Measurements from ENCODE around the gene SEC63.
A peak's percentile ranks its signal among the peaks of the same experiment; 100 is the strongest.
"Not testable (repeated sequence)": the region's sequence is repeated elsewhere in the genome, so short reads cannot be mapped to it uniquely, and the experiment has no call there.

Gene SEC63

DNA sequence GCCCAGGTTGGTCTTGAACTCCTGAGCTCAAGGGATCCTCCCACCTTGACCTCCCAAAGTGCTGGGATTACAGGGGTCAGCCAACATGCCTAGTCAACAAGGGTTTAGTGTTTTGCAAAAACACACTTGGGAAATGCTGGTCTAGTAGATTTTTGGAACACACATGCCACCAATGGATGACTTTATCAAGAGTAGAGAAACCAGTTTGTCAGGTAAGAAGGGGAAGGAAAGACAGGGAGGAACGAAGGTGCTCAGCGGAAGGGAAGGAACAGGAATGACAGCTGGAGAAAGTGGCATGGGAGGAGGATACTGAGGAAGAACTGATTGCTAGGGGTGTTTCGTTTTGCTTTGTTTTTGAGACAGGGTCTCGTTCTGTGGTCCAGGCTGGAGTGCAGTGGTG lies 15.6 kb upstream of the SEC63 start:
- DNase-seq (ENCODE audit: low spot score): no peak

DNA sequence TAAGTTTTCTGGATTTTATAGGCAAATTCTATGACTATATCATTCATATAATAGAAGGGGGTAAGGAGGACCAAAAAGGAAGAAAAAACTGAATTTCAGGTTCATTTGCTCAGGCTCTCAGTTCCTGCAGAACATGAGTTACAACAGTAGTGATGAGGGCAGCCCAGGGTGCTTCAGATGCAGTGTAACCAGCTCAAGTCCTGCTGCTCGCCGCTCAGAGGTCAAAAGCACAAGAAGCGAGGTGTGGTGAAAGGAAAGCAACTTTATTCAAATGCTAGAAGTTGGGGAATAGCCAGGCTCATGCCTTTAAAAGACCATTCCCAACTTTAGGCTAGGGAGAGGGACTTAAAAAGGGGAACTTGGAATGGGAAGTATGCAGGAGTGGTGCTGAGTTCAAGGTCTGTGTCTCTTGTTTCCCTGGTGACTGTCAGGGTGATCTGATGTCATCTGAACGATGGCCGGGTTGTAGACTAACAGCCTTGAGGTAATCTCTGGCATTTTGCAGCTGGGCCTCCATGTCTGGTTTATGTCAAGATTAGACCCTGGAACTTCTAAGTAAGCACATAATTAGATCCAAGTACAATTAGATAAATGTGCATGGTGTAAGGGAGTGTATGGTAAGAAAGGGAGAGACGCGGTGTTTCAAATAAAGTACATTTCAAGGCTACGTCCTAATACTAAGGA lies 14.5 kb upstream of the SEC63 start:
- no peak for DNase-seq (ENCODE audit: low spot score)

DNA sequence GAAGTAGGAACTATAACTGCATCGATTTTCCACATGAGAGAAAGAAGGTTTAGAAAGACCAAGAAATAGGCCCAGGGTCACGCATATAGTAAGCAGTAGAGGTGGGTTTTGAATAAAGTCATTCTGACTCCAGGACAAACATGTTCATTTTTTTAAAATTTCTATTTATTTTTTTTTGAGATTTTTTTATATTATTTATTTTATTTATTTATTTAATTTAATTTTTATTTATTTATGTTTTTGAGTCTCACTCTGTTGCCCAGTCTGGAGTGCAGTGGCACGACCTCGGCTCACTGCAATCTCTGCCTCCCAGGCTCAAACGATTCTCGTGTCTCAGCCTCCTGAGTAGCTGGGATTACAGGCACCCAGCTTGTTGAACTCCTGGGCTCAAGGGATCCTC lies 13.2 kb upstream of the SEC63 start:
- no peak for DNase-seq (ENCODE audit: low spot score)

DNA sequence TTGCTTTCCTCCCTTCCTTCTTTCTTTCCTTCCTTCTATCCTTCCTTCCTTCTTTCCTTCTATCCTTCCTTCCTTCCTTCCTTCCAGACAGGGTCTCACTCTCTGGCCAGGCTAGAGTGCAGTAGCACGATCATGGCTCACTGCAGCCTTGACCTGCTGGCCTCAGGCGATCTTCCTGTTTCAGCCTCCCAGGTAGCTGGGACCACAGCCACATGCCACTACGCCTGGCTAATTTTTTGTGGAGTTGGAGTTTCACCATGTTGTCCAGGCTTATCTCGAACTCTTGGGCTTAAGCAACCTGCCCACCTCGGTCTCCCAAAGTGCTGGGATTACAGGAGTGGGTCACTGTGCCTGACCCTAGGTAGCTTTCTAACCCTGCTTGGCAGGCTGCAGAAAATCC lies 12.2 kb upstream of the SEC63 start:
- DNase-seq (ENCODE audit: low spot score): no peak

- DNase-seq (ENCODE audit: low spot score): no peak
Measured at GRCh38 chr6:107968081-107968480, 10.1 kb upstream of the SEC63 start.

- DNase-seq (ENCODE audit: low spot score): no peak
Measured at GRCh38 chr6:107965746-107966145, 7.7 kb upstream of the SEC63 start.

DNA sequence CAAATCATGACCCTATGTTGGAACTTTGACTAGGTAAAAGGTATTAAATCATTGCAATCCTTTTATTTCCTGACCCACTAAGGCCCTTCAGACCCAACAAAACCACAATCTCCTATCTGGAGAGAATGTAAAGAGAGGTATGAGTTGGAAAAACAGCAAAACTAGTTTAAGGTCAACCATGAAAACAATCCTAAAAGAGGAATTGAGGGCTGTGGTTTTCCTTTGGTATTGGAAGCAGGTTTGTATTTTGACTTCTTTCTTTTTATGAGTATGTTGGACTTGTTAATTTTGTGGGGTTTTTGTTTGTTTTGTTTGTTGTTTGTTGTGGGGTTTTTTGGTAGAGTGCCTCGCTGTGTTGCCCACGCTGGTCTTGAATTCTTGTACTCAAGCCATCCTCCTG lies 4.7 kb upstream of the SEC63 start:
- DNase-seq (ENCODE audit: low spot score): no peak

GRCh38 chr6:107959392-107959791 lies 1.4 kb upstream of the SEC63 start:
- DNase-seq (ENCODE audit: low spot score): no peak

DNA sequence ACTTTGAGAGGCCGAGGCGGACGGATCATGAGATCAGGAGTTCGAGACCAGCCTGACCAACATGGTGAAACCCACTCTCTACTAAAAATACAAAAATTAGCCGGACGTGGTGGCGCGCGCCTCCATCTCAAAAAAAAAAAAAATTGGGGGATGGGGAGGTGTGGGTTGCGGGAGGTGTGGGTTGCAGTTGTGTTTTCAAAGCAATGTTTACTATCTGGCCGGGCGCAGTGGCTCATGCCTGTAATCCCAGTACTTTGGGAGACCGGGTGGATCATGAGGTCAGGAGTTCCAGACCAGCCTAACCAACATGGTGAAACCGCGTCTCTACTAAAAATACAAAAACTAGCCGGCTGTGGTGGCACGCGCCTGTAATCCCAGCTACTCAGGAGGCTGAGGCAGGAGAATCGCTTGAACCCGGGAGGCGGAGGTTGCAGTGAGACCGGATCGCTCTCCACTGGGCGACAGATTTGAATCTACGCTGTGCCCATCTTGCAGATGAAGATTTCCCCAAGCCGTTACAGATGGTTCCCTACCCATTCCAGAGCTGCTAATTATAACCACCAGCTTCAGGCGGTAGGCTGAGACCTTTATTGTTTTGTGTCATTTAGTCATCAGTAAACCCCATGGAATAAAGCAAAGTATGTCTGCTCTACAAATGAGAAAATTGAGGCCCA lies 818 bp upstream of the SEC63 start:
- not testable (repeated sequence) for DNase-seq (ENCODE audit: low spot score)

GRCh38 chr6:107957308-107957908 lies 600 bp downstream of the SEC63 start:
- DNase-seq (ENCODE audit: low spot score): peak; percentile 54

DNA sequence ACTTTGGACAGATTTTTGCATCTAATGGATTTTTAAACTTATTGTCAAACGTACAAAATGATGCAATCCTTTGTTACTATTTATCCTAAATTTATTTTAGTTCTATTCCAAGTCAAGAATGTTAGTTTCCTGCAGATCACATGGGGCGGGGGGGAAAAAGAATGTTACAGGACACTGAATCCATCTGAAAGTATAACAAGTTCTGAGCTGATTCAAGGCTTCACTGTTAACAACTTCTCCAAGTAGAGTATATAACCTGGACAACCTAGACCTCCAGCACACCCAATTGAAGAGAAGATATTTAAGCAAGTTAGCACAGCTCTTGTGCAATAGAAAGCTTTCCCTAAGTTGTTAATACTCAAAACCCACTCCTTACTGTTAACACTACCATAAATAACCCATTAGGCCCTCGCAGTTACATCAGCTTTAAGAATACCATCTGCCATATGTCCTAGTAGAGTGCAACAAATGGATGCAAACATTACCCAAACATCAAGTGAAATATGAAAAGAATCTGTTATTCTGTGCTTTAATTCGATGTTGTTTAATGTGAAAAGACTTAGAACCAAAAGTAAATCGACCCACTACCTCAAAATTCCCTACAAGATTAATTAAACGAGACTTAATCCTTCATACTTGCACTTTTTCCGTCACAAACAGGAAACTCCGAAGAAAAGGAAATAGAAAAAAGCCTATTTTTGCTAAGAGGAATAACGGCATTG lies 1.3 kb downstream of the SEC63 start:
- DNase-seq (ENCODE audit: low spot score): peak; percentile 15

DNA sequence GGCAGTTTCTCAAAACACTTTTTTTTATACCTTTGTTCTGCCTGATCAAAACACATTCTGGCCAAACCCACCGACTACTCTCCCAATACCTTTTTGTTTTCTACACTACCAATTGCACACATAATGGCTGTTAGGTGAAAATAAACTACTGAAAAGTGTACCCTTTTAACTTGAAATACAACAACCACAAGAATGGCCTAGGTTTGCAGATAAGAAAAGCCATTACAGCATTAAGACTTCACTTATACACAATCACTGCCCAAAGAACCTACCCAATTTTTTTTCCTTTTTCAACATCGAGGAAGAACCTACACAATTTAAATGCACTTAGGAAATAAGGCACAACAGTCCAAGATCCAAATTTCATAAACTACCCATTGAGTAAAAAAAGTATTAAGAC lies 1.8 kb downstream of the SEC63 start:
- no peak for DNase-seq (ENCODE audit: low spot score)

GRCh38 chr6:107953858-107954414 lies 4.1 kb downstream of the SEC63 start:
- not testable (repeated sequence) for DNase-seq (ENCODE audit: low spot score)

DNA sequence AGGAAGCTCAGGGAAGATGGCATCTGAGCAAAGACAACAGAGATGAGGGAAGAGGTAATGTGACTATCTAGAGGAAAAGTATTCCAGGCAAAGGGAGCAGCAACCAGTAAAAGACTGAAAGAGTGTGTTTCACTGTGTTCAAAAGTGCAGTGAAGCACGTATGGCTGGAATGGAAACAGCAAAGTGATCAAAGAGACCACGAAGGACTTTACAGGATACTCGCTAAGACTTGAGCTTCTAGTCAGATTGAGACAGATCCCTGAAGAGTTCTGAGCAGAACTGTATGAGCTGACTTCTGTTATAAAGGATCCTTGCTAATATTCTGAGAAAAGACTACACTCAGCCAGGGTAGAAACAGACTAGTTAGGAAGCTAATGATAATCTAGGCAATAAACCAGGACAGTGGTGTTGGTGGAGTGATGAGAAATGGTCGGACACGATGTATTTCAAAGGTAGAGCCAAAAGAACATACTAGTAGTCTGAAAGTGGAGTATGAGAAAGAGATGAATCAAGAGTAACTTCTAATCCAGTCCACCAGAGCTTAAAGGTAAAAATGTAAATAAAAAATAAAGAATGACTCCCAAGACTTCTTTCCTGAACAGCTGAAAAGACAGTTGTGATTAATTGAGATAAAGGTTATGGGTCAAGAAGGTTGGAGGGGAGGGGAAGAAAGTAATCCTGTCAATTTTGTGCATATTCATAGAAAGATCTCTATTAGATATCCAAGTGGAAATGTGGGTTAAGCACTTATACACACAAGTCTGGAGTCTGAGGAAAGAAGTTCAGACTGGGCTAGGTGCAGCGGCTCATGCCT lies 14.2 kb downstream of the SEC63 start:
- no peak for DNase-seq (ENCODE audit: low spot score)

- DNase-seq (ENCODE audit: low spot score): no peak
Measured at GRCh38 chr6:107942142-107942541, 15.9 kb downstream of the SEC63 start.

- DNase-seq (ENCODE audit: low spot score): no peak
Measured at GRCh38 chr6:107941627-107942026, 16.4 kb downstream of the SEC63 start.

- no peak for DNase-seq (ENCODE audit: low spot score)
Measured at GRCh38 chr6:107941199-107941598, 16.8 kb downstream of the SEC63 start.

GRCh38 chr6:107936910-107937292 lies 21.1 kb downstream of the SEC63 start:
- not testable (repeated sequence) for DNase-seq (ENCODE audit: low spot score)

DNA sequence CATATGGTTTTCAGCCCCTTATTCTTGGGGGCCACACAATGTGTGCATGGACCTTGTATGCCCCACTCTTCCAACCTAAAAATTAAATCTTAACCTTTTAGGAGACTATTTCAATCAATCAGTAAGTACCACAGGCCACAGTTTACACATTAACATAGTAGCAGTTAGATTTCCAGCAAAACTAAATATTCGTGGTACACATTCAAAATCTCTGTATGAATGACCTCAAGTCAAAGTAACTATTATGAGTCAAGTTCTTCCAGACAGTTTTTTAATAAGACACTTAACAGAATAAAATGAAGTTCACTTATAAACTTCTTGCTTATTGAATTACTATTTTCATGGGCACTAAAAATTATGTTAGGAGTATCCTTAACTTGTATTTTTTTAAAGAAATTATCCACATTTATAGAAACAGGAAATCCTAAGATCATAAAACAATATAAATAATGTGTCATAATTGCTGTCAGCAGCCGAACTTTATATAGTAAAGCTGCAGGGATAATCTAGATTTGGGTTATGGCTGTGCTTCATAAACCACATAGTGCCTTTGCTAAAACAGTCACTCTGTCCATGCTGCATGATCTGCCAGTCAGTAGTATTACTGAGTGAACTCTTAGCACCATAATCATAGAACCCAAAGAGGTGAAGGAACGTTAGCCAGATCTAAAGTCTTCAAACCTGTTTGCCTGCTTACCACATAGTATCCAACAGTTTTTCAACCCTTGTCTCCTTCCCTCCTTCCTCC lies 21.7 kb downstream of the SEC63 start:
- no peak for DNase-seq (ENCODE audit: low spot score)

DNA sequence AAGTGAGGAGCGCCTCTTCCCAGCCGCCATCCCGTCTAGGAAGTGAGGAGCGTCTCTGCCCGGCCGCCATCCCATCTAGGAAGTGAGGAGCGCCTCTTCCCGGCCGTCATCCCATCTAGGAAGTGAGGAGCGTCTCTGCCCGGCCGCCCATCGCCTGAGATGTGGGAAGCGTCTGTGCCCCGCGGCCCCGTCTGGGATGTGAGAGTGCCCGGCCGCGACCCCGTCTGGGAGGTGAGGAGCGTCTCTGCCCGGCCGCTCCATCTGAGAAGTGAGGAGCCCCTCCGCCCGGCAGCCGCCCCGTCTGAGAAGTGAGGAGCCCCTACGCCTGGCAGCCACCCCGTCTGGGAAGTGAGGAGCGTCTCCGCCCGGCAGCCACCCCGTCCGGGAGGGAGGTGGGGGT lies 23.8 kb downstream of the SEC63 start:
- not testable (repeated sequence) for DNase-seq (ENCODE audit: low spot score)

GRCh38 chr6:107932580-107932979 lies 25.4 kb downstream of the SEC63 start:
- DNase-seq (ENCODE audit: low spot score): no peak

Measured in SW480 (cell line).